GM12878 (cell line): ENCODE data around the gene DIS3L. TPM values are rescaled to one million over a fixed set of nuclear protein-coding genes. Genes with fewer than 3 reads are reported as not detected.

Source experiments
- ATAC-seq: fragments of 200-7000 bp; cut with Tn5 transposase; 3 replicates; pipeline ENCODE4 v1.9.1; 2020; ENCODE audit warnings: mild to moderate bottlenecking, moderate library complexity
- BruUV-seq: library from RNA; stranded (reverse); fragments of 400-500 nt; replicated peaks from 2 replicates; lab custom pipeline; 2021; lab: Mats Ljungman, UMichigan
- CTCF ChIA-PET: fragments of 300-600 bp; sonication (Branson Sonifier 250); formaldehyde crosslinking; extraction: SDS; loops from one replicate; lab custom pipeline; 2021; ENCODE audit warnings: inconsistent platforms; lab: Yijun Ruan, JAX
- POLR2A ChIA-PET: fragments of 350-600 bp; formaldehyde crosslinking; extraction: SDS; loops from one replicate; lab custom pipeline; 2021; ENCODE audit warnings: inconsistent platforms; lab: Charles Lee
- RAD21 ChIA-PET: fragments of 300-600 bp; sonication (Branson Sonifier 250); formaldehyde crosslinking; loops from one replicate; lab custom pipeline; 2023; ENCODE audit warnings: antibody characterized with exemption; ENCODE audit not compliant: unreplicated experiment; lab: Charles Lee
- SMC1A ChIA-PET: fragments of 300-600 bp; sonication (Branson Sonifier 250); formaldehyde crosslinking; loops from one replicate; lab custom pipeline; 2023; ENCODE audit not compliant: unreplicated experiment, uncharacterized antibody; lab: Charles Lee
- DNase-seq: peaks from one replicate; pipeline ENCODE4 v3.0.0-alpha.2; 2011; ENCODE audit warnings: low read depth, low spot score
- FAIRE-seq: peaks from 3 replicates; lab custom pipeline; 2011; peaks lifted over from hg19 to GRCh38; lab: Jason Lieb, UNC
- H2AFZ ChIP-seq: 2 replicates; pipeline ENCODE4 v1.6.0; 2011; ENCODE audit warnings: low read depth, low read length, control low read depth; ENCODE audit not compliant: control insufficient read depth
- H3K27ac ChIP-seq: 2 replicates; pipeline ENCODE4 v1.5.1; 2011; ENCODE audit warnings: control low read depth; ENCODE audit not compliant: control insufficient read depth, insufficient read depth
- H3K27me3 ChIP-seq, 2 experiments: replicated peaks in 1 of 2; 2 replicates each; pipeline versions ENCODE4 v1.6.0 to v1.6.1; 2011; ENCODE audit warnings: low read length in 1 of 2; ENCODE audit not compliant: control insufficient read depth in 2 of 2, insufficient read depth in 2 of 2
- H3K36me3 ChIP-seq, 2 experiments: 2 replicates each; pipeline ENCODE4 v1.5.1; 2011; ENCODE audit warnings: low read length in 1 of 2; ENCODE audit not compliant: control insufficient read depth in 2 of 2, insufficient read depth in 2 of 2
- H3K4me1 ChIP-seq: 2 replicates; pipeline ENCODE4 v1.6.1; 2011; ENCODE audit warnings: mild to moderate bottlenecking, low read length, moderate library complexity, mixed read lengths; ENCODE audit not compliant: control insufficient read depth, insufficient read depth
- H3K4me2 ChIP-seq: 2 replicates; pipeline ENCODE4 v1.6.0; 2011; ENCODE audit warnings: control low read depth; ENCODE audit not compliant: control insufficient read depth, insufficient read depth
- H3K4me3 ChIP-seq: fragments of 200-600 bp; sonication (generic); 2 replicates; pipeline ENCODE4 v1.5.1; 2016
- H3K79me2 ChIP-seq: 2 replicates; pipeline ENCODE4 v1.6.0; 2011; ENCODE audit warnings: low read length; ENCODE audit not compliant: control insufficient read depth, insufficient read depth
- H3K9ac ChIP-seq: 2 replicates; pipeline ENCODE4 v1.8.0; 2011; ENCODE audit warnings: low read length, control low read depth, mixed read lengths; ENCODE audit not compliant: control insufficient read depth, insufficient read depth
- H3K9me3 ChIP-seq: replicated peaks from 3 replicates; pipeline ENCODE4 v1.5.1; 2011; ENCODE audit warnings: mild to moderate bottlenecking, low read length; ENCODE audit not compliant: control insufficient read depth, insufficient read depth
- H4K20me1 ChIP-seq: 2 replicates; pipeline ENCODE4 v1.6.0; 2011; ENCODE audit not compliant: control insufficient read depth, insufficient read depth
- CUX1 ChIP-seq: IDR thresholded peaks from 2 replicates; pipeline ENCODE4 v1.6.1; 2012; ENCODE audit warnings: improper control_type of control experiment, low read depth, low read length; ENCODE audit not compliant: insufficient replicate concordance
- SREBF2 ChIP-seq: IDR thresholded peaks from 2 replicates; pipeline ENCODE4 v1.6.1; 2012; ENCODE audit warnings: mild to moderate bottlenecking, low read length
- WGBS: methylation state at CpG from one replicate; pipeline ENCODE4 v1.1.6; 2016; ENCODE audit warnings: low lambda C conversion rate; ENCODE audit not compliant: insufficient replicate concordance, insufficient coverage; ENCODE audit errors: missing lambda C conversion rate; 5-methylcytosine and 5-hydroxymethylcytosine counted together
- in situ Hi-C: fragments of 300-500 bp; cut with MboI; formaldehyde crosslinking; loops from 9 replicates; pipeline ENCODE4 v1.14.3; 2018; ENCODE audit warnings: mixed read lengths
- intact Hi-C: fragments of 100-400 bp; cut with micrococcal nuclease; formaldehyde crosslinking; loops from one replicate; pipeline ENCODE4 v1.14.2; 2022; ENCODE audit not compliant: unreplicated experiment
- polyA plus RNA-seq, 11 experiments: library from polyadenylated mRNA; depleted of rRNA in 4 of 11; unstranded in 6 of 11; stranded (reverse) in 5 of 11; fragments of >200 nt; fragmentation: Nextera tagmentation in 4 of 11; fragmentation: Illumina TruSeq in 1 of 11; extraction: Ambion mirVana in 4 of 11; extraction: Trizol in 1 of 11; gene quantifications; 1 replicate in 1 of 11; 2 replicates in 10 of 11; pipeline versions ENCODE4 v1.2.1 to v1.2.3, GENCODE V29; 2011 to 2016; ENCODE audit warnings: inconsistent platforms in 2 of 11, missing spikeins in 2 of 11, low read depth in 1 of 11
- total RNA-seq, 4 experiments: library from RNA; depleted of rRNA in 3 of 4; stranded (reverse); fragments of >200 nt in 3 of 4; fragmentation: Illumina TruSeq in 1 of 4; extraction: Trizol in 1 of 4; gene quantifications; 2 replicates each; pipeline versions ENCODE4 v1.2.1 to v1.2.3, GENCODE V29; 2013 to 2021

DIS3L gene
- total and polyA plus RNA-seq, 10 of the 15 experiments (the other 5 are each of a cell fraction or from before 2014, with no cell fraction given): 7.6 to 33.7 (median 25.5) TPM

- TF ChIP-seq CUX1: no peak
Measured at GRCh38 chr15:66269326-66270090, 23.9 kb upstream of the DIS3L start (continued).

GRCh38 chr15:66270932-66271331 lies 22.4 kb upstream of the DIS3L start:
- no peak for ATAC-seq
- BruUV-seq: no TSS peak
- RAD21 ChIA-PET: interaction anchor here (0.6 kb wide), 1 partner anchor 66 kb away, joined by 3 read pairs; no protein-coding TSS in a partner anchor
- DNase-seq: no peak
- intact Hi-C loops: no loop called here
- in situ Hi-C loops: no loop called here
- CTCF ChIA-PET: interaction anchor here (0.7 to 1.6 kb wide), 4 partner anchors 11 to 39 kb away, joined by 3 to 6 read pairs (median 4); no protein-coding TSS in a partner anchor
- Histone ChIP-seq H3K27ac (no peak overlapping the region), H3K4me1 (no peaks in the 10 kb centered on the region), H3K27me3 (no peaks in the 10 kb centered on the region), H3K4me2 (no peak overlapping the region), H4K20me1 (no peaks in the 10 kb centered on the region), H3K36me3 (no peaks in the 10 kb centered on the region), H3K79me2 (no peaks in the 10 kb centered on the region), H3K9me3 (no peaks in the 10 kb centered on the region), H3K9ac (no peak overlapping the region), H3K4me3 (no peak overlapping the region), H2AFZ (no peak overlapping the region)
- FAIRE-seq: no peak
- TF ChIP-seq SREBF2: no peak
- no peak for TF ChIP-seq CUX1
- SMC1A ChIA-PET: no interaction called here
- POLR2A ChIA-PET: no interaction called here
- WGBS: 46% methylated on average over 6 of the region's 6 CpGs
